HCT116 (cell line): ENCODE results near the gene GRB10. TPM values are rescaled to one million over a fixed set of nuclear protein-coding genes. Genes with fewer than 3 reads are reported as not detected.

Experiments
- ATAC-seq: fragments of 200-7000 bp; cut with Tn5 transposase; 2 replicates; pipeline ENCODE4 v1.9.1; 2020; ENCODE audit warnings: mild to moderate bottlenecking, moderate library complexity
- BruUV-seq: library from RNA; stranded (reverse); fragments of 400-500 nt; replicated peaks from 2 replicates; lab custom pipeline; 2021; lab: Mats Ljungman, UMichigan
- CTCF ChIA-PET: fragments of 300-600 bp; sonication (Branson Sonifier 250); formaldehyde crosslinking; loops from one replicate; lab custom pipeline; 2021; ENCODE audit warnings: antibody characterized with exemption; lab: Charles Lee
- POLR2A ChIA-PET: fragments of 300-600, 350-600 bp; sonication (Branson Sonifier 250); formaldehyde crosslinking; loops from one replicate; lab custom pipeline; 2021; ENCODE audit warnings: antibody characterized with exemption; lab: Charles Lee
- RAD21 ChIA-PET, 2 experiments: fragments of 300-600 bp; sonication (Branson Sonifier 250); formaldehyde crosslinking; loops; one replicate each; lab custom pipeline; 2023; ENCODE audit warnings: low total read pairs in 2 of 2; ENCODE audit not compliant: uncharacterized antibody in 2 of 2, unreplicated experiment in 2 of 2, low non-redundant PET in 1 of 2; lab: Charles Lee
- DNase-seq: peaks from one replicate; pipeline ENCODE4 v3.0.0-alpha.2; 2010; ENCODE audit warnings: low read depth, low spot score
- H2AFZ ChIP-seq: fragments of 200-600 bp; shearing (Covaris generic), sonication (generic); 2 replicates; pipeline ENCODE4 v1.6.1; 2017; ENCODE audit warnings: low read depth, mixed run types, mixed read lengths, antibody characterized with exemption, low read length; ENCODE audit not compliant: poor library complexity, severe bottlenecking
- H3K27ac ChIP-seq: 2 replicates; pipeline ENCODE4 v1.5.1; 2012; ENCODE audit warnings: low read depth, low read length
- H3K27me3 ChIP-seq: fragments of 200-600 bp; sonication (generic); 2 replicates; pipeline ENCODE4 v1.6.1; 2016; ENCODE audit warnings: mixed run types, low read length, mixed read lengths; ENCODE audit not compliant: insufficient read depth
- H3K36me3 ChIP-seq, 2 experiments: fragments of 200-500 bp in 1 of 2; fragments of 200-600 bp in 1 of 2; sonication (Bioruptor generic) in 1 of 2; sonication (generic) in 1 of 2; 2 replicates each; pipeline versions ENCODE4 v1.5.1 to v1.6.1; 2014 to 2016; ENCODE audit warnings: low read length in 2 of 2, inconsistent platforms in 1 of 2, mixed read lengths in 1 of 2, mixed run types in 1 of 2; ENCODE audit not compliant: insufficient read depth in 2 of 2, control insufficient read depth in 1 of 2
- H3K4me1 ChIP-seq, 2 experiments: fragments of 200-600 bp in 1 of 2; sonication (generic) in 1 of 2; 2 replicates each; pipeline versions ENCODE4 v1.5.1 to v1.6.1; 2012 to 2017; ENCODE audit warnings: low read length in 2 of 2, inconsistent platforms in 1 of 2, mild to moderate bottlenecking in 1 of 2, mixed read lengths in 1 of 2, mixed run types in 1 of 2, moderate library complexity in 1 of 2; ENCODE audit not compliant: insufficient read depth in 2 of 2, control insufficient read depth in 1 of 2
- H3K4me2 ChIP-seq: fragments of 200-600 bp; sonication (generic); 2 replicates; pipeline ENCODE4 v1.6.1; 2017; ENCODE audit warnings: mixed run types, low read length, mixed read lengths
- H3K4me3 ChIP-seq, 2 experiments: fragments of 200-600 bp in 1 of 2; sonication (generic) in 1 of 2; replicated peaks in 1 of 2; 2 replicates each; pipeline ENCODE4 v1.5.1; 2011 to 2016; ENCODE audit warnings: low read length in 2 of 2, control low read depth in 1 of 2, low read depth in 1 of 2, mild to moderate bottlenecking in 1 of 2, mixed read lengths in 1 of 2, mixed run types in 1 of 2
- H3K79me2 ChIP-seq: fragments of 200-600 bp; sonication (generic); 2 replicates; pipeline ENCODE4 v1.6.1; 2017; ENCODE audit warnings: mild to moderate bottlenecking, mixed run types, low read length, moderate library complexity, mixed read lengths; ENCODE audit not compliant: insufficient read depth
- H3K9ac ChIP-seq: fragments of 200-600 bp; sonication (generic); 2 replicates; pipeline ENCODE4 v1.6.1; 2016; ENCODE audit warnings: low read length, mixed read lengths
- H3K9me2 ChIP-seq: fragments of 200-600 bp; sonication (generic), shearing (Covaris generic); 2 replicates; pipeline ENCODE4 v1.6.1; 2017; ENCODE audit warnings: mixed run types, mild to moderate bottlenecking, moderate library complexity; ENCODE audit not compliant: insufficient read depth
- H3K9me3 ChIP-seq, 2 experiments: fragments of 200-500 bp in 1 of 2; fragments of 200-600 bp in 1 of 2; sonication (Bioruptor generic) in 1 of 2; sonication (generic) in 1 of 2; 2 replicates each; pipeline ENCODE4 v1.6.1; 2014 to 2017; ENCODE audit warnings: low read length in 2 of 2, mixed read lengths in 2 of 2, inconsistent platforms in 1 of 2, low read depth in 1 of 2, mild to moderate bottlenecking in 1 of 2, mixed run types in 1 of 2, moderate library complexity in 1 of 2; ENCODE audit not compliant: control insufficient read depth in 1 of 2, insufficient read depth in 1 of 2
- H4K20me1 ChIP-seq: fragments of 200-600 bp; sonication (generic), shearing (Covaris generic); 2 replicates; pipeline ENCODE4 v1.6.1; 2017; ENCODE audit warnings: mixed run types, mild to moderate bottlenecking, moderate library complexity; ENCODE audit not compliant: insufficient read depth
- CBX3 ChIP-seq: IDR thresholded peaks from 2 replicates; pipeline ENCODE4 v1.6.1; 2012; ENCODE audit warnings: low read depth
- CEBPB ChIP-seq: IDR thresholded peaks from 2 replicates; pipeline ENCODE4 v1.6.1; 2012; ENCODE audit warnings: low read depth
- EGR1 ChIP-seq: IDR thresholded peaks from 2 replicates; pipeline ENCODE4 v1.6.1; 2012; ENCODE audit warnings: low read depth
- ELF1 ChIP-seq: IDR thresholded peaks from 2 replicates; pipeline ENCODE4 v1.6.1; 2012; ENCODE audit warnings: low read depth, borderline replicate concordance
- EZH2 ChIP-seq: fragments of 200-600 bp; sonication (generic); IDR thresholded peaks from 2 replicates; pipeline ENCODE4 v1.6.1; 2017; ENCODE audit warnings: antibody characterized with exemption, mixed run types
- EZH2phosphoT487 ChIP-seq: fragments of 200-600 bp; IDR thresholded peaks from 2 replicates; pipeline ENCODE4 v1.6.1; 2018; ENCODE audit warnings: antibody characterized with exemption, borderline replicate concordance
- FOSL1 ChIP-seq: IDR thresholded peaks from 2 replicates; pipeline ENCODE4 v1.6.1; 2012; ENCODE audit warnings: low read depth
- JUND ChIP-seq: IDR thresholded peaks from 2 replicates; pipeline ENCODE4 v1.6.1; 2012
- POLR2A ChIP-seq: IDR thresholded peaks from 2 replicates; pipeline ENCODE4 v1.7.0; 2011; ENCODE audit warnings: borderline replicate concordance; ENCODE audit not compliant: insufficient read depth, insufficient read length; ENCODE audit errors: extremely low read depth
- POLR2AphosphoS5 ChIP-seq: IDR thresholded peaks from 2 replicates; pipeline ENCODE4 v1.6.1; 2011; ENCODE audit warnings: mild to moderate bottlenecking, low read depth, low read length, moderate library complexity
- RAD21 ChIP-seq: IDR thresholded peaks from 2 replicates; pipeline ENCODE4 v1.6.1; 2012; ENCODE audit warnings: low read depth, mild to moderate bottlenecking
- SIN3A ChIP-seq: IDR thresholded peaks from 2 replicates; pipeline ENCODE4 v1.6.1; 2012; ENCODE audit warnings: low read depth
- SP1 ChIP-seq: IDR thresholded peaks from 2 replicates; pipeline ENCODE4 v1.6.1; 2012; ENCODE audit warnings: low read depth
- TCF7L2 ChIP-seq: IDR thresholded peaks from 2 replicates; pipeline ENCODE4 v1.7.0; 2011; ENCODE audit warnings: borderline replicate concordance, inconsistent platforms; ENCODE audit not compliant: insufficient read depth, insufficient read length; ENCODE audit errors: extremely low read depth
- YY1 ChIP-seq: IDR thresholded peaks from 2 replicates; pipeline ENCODE4 v1.6.1; 2011; ENCODE audit warnings: low read length, low read depth, moderate library complexity, mild to moderate bottlenecking; ENCODE audit not compliant: insufficient replicate concordance; ENCODE audit errors: extremely low read depth
- ZFX ChIP-seq: fragments of 450-650 bp; IDR thresholded peaks from 2 replicates; pipeline ENCODE4 v1.6.1; 2017
- intact Hi-C: fragments of 100-400 bp; cut with micrococcal nuclease; formaldehyde crosslinking; loops from 2 replicates; pipeline ENCODE4 v1.10.0; 2022
- total RNA-seq: library from RNA; stranded (reverse); gene quantifications from one replicate; pipeline ENCODE4 v1.2.1, GENCODE V29; 2021; ENCODE audit not compliant: unreplicated experiment
- TF ChIP-seq, protein P1 (sequence below): IDR thresholded peaks from 2 replicates; pipeline ENCODE4 v1.6.1; 2011; ENCODE audit warnings: mild to moderate bottlenecking, low read length, moderate library complexity; ENCODE audit not compliant: insufficient replicate concordance; ENCODE audit errors: extremely low read depth
- TF ChIP-seq, protein P2 (sequence below): IDR thresholded peaks from 2 replicates; pipeline ENCODE4 v1.6.1; 2012; ENCODE audit warnings: low read depth
- TF ChIP-seq, protein P3 (sequence below): IDR thresholded peaks from 2 replicates; pipeline ENCODE4 v1.6.1; 2012
- TF ChIP-seq, protein P4 (sequence below), 3 experiments: fragments of 200-600 bp in 1 of 3; sonication (generic) in 1 of 3; IDR thresholded peaks in 2 of 3; conservative IDR thresholded peaks in 1 of 3; 2 replicates each; pipeline ENCODE4 v1.5.1; 2012 to 2017; ENCODE audit warnings: low read depth in 2 of 3, low read length in 2 of 3, antibody characterized with exemption in 1 of 3, borderline replicate concordance in 1 of 3, control low read depth in 1 of 3, mild to moderate bottlenecking in 1 of 3, mixed read lengths in 1 of 3, mixed run types in 1 of 3, moderate library complexity in 1 of 3; ENCODE audit not compliant: insufficient read depth in 1 of 3

GRB10 gene
- total RNA-seq, 1 experiment from 2014 or later: 37.3 TPM

DNA sequence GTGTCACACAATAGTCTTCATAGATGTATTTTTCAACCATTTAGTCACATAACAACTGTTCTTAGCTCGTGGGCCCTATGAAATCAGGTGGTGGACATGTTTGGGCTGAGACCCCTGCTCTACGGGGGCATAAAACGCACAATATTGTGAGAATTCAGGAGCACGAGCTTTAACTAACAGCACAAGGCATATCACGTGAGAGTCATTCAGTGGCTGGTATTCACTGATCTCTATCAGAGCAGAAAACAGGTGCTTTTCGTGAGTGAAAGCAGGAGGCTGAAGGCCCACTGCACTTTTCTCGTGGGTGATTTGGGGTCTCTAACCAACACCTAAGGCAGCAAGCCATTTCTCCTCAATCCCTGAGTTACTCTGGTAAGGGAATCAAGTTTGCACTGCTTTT lies 42.8 kb upstream of the GRB10 start:
- TF ChIP-seq EZH2phosphoT487 (no peak), TCF7L2 (no peak), CBX3 (no peak), RAD21 (no peak), YY1 (no peak), SP1 (no peak), CEBPB (no peak), SIN3A (no peak), FOSL1 (no peak), POLR2A (no peak), JUND (no peak), EZH2 (no peak), EGR1 (no peak), POLR2AphosphoS5 (no peak), ELF1 (no peak), ZFX (no peak)
- TF ChIP-seq, protein P1, sequence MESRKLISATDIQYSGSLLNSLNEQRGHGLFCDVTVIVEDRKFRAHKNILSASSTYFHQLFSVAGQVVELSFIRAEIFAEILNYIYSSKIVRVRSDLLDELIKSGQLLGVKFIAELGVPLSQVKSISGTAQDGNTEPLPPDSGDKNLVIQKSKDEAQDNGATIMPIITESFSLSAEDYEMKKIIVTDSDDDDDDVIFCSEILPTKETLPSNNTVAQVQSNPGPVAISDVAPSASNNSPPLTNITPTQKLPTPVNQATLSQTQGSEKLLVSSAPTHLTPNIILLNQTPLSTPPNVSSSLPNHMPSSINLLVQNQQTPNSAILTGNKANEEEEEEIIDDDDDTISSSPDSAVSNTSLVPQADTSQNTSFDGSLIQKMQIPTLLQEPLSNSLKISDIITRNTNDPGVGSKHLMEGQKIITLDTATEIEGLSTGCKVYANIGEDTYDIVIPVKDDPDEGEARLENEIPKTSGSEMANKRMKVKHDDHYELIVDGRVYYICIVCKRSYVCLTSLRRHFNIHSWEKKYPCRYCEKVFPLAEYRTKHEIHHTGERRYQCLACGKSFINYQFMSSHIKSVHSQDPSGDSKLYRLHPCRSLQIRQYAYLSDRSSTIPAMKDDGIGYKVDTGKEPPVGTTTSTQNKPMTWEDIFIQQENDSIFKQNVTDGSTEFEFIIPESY: no peak
- TF ChIP-seq, protein P2, sequence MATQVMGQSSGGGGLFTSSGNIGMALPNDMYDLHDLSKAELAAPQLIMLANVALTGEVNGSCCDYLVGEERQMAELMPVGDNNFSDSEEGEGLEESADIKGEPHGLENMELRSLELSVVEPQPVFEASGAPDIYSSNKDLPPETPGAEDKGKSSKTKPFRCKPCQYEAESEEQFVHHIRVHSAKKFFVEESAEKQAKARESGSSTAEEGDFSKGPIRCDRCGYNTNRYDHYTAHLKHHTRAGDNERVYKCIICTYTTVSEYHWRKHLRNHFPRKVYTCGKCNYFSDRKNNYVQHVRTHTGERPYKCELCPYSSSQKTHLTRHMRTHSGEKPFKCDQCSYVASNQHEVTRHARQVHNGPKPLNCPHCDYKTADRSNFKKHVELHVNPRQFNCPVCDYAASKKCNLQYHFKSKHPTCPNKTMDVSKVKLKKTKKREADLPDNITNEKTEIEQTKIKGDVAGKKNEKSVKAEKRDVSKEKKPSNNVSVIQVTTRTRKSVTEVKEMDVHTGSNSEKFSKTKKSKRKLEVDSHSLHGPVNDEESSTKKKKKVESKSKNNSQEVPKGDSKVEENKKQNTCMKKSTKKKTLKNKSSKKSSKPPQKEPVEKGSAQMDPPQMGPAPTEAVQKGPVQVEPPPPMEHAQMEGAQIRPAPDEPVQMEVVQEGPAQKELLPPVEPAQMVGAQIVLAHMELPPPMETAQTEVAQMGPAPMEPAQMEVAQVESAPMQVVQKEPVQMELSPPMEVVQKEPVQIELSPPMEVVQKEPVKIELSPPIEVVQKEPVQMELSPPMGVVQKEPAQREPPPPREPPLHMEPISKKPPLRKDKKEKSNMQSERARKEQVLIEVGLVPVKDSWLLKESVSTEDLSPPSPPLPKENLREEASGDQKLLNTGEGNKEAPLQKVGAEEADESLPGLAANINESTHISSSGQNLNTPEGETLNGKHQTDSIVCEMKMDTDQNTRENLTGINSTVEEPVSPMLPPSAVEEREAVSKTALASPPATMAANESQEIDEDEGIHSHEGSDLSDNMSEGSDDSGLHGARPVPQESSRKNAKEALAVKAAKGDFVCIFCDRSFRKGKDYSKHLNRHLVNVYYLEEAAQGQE: no peak
- TF ChIP-seq, protein P3, sequence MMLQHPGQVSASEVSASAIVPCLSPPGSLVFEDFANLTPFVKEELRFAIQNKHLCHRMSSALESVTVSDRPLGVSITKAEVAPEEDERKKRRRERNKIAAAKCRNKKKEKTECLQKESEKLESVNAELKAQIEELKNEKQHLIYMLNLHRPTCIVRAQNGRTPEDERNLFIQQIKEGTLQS: no peak
- TF ChIP-seq, protein P4, sequence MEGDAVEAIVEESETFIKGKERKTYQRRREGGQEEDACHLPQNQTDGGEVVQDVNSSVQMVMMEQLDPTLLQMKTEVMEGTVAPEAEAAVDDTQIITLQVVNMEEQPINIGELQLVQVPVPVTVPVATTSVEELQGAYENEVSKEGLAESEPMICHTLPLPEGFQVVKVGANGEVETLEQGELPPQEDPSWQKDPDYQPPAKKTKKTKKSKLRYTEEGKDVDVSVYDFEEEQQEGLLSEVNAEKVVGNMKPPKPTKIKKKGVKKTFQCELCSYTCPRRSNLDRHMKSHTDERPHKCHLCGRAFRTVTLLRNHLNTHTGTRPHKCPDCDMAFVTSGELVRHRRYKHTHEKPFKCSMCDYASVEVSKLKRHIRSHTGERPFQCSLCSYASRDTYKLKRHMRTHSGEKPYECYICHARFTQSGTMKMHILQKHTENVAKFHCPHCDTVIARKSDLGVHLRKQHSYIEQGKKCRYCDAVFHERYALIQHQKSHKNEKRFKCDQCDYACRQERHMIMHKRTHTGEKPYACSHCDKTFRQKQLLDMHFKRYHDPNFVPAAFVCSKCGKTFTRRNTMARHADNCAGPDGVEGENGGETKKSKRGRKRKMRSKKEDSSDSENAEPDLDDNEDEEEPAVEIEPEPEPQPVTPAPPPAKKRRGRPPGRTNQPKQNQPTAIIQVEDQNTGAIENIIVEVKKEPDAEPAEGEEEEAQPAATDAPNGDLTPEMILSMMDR (IDR thresholded peaks at IDR 0.05 in 2 of 3, conservative IDR thresholded peaks at IDR 0.05 in 1 of 3; ENCODE audit: borderline replicate concordance in 1 of 3, insufficient read depth in 1 of 3, low read depth in 2 of 3, low read length in 2 of 3): no peak
- H3K4me2 ChIP-seq: no peak overlapping the region
- CTCF ChIA-PET: no interaction called here
- no peaks in the 10 kb centered on the region for H3K9me2 ChIP-seq
- no peaks in the 10 kb centered on the region for H3K79me2 ChIP-seq
- no peak for ATAC-seq
- H3K27me3 ChIP-seq: no peaks in the 10 kb centered on the region
- peaks cover 9 to 18% of the 10 kb centered on the region in 2 experiments for H3K4me1 ChIP-seq
- H4K20me1 ChIP-seq: no peaks in the 10 kb centered on the region
- no peak overlapping the region for H3K27ac ChIP-seq
- H2AFZ ChIP-seq: no peak overlapping the region
- intact Hi-C loops: no loop called here
- POLR2A ChIA-PET: no interaction called here
- no peaks in the 10 kb centered on the region for H3K36me3 ChIP-seq
- DNase-seq: no peak
- RAD21 ChIA-PET: no interaction called here
- H3K9ac ChIP-seq: no peak overlapping the region
- H3K4me3 ChIP-seq: no peak overlapping the region
- H3K9me3 ChIP-seq: no peaks in the 10 kb centered on the region
- BruUV-seq: no TSS peak
